ENCODE results near the gene DBH.

Gene DBH

GRCh38 chr9:133640580-133641395, 4.6 kb downstream of the DBH start:
- TF ChIP-seq ZFX (IDR thresholded peaks at IDR 0.05; ENCODE audit: borderline replicate concordance): no peak

GRCh38 chr9:133641396-133641655, 5.2 kb downstream of the DBH start:
- H3K27ac ChIP-seq: no peak overlapping the region
- TF ChIP-seq ZFX (IDR thresholded peaks at IDR 0.05; ENCODE audit: borderline replicate concordance) (no peak), CTCF (IDR thresholded peaks at IDR 0.05) (no peak)

More at GRCh38 chr9:133640580-133641395, 4.6 kb downstream of the DBH start:
- H3K27ac ChIP-seq: no peak overlapping the region

GRCh38 chr9:133641861-133642595, 5.9 kb downstream of the DBH start:
- no peak overlapping the region for H3K27ac ChIP-seq
- TF ChIP-seq CTCF (IDR thresholded peaks at IDR 0.05) (no peak), ZFX (IDR thresholded peaks at IDR 0.05; ENCODE audit: borderline replicate concordance) (no peak)

GRCh38 chr9:133642708-133643361, 6.7 kb downstream of the DBH start:
- TF ChIP-seq ZFX (IDR thresholded peaks at IDR 0.05; ENCODE audit: borderline replicate concordance) (no peak), CTCF (IDR thresholded peaks at IDR 0.05) (no peak)
- no peak overlapping the region for H3K27ac ChIP-seq

- no peak overlapping the region for H3K27ac ChIP-seq
- TF ChIP-seq CTCF (IDR thresholded peaks at IDR 0.05) (no peak), ZFX (IDR thresholded peaks at IDR 0.05; ENCODE audit: borderline replicate concordance) (no peak)
Observed at GRCh38 chr9:133643362-133643755, 7.2 kb downstream of the DBH start.

GRCh38 chr9:133643978-133644760, 8.0 kb downstream of the DBH start:
- TF ChIP-seq CTCF (IDR thresholded peaks at IDR 0.05) (no peak), ZFX (IDR thresholded peaks at IDR 0.05; ENCODE audit: borderline replicate concordance) (no peak)
- no peak overlapping the region for H3K27ac ChIP-seq

- TF ChIP-seq ZFX (IDR thresholded peaks at IDR 0.05; ENCODE audit: borderline replicate concordance) (no peak), CTCF (IDR thresholded peaks at IDR 0.05) (no peak)
Observed at GRCh38 chr9:133645021-133645765, 9.0 kb downstream of the DBH start.

More at GRCh38 chr9:133645021-133645765, 9.0 kb downstream of the DBH start:
- H3K27ac ChIP-seq: no peak overlapping the region
